ENCODE results near the gene CREB3L2.
"Not testable (repeated sequence)": the region's sequence is repeated elsewhere in the genome, so short reads cannot be mapped to it uniquely, and the experiment has no call there.

DNA sequence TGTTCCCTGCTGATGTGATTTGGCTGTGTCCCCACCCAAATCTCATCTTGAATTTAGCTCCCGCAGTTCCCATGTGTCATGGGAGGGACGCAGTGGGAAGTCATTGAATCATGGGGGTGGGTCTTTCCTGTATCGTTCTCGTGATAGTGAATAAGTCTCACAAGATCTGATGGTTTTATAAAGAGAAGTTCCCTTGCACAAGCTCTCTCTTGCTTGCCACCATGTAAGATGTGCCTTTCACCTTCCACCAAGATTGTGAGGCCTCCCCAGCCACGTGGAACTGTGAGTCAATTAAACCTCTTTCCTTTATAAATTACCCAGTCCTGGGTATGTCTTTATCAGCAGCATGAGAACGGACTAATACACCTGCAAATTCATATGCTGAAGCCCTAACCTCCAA, 19.5 kb downstream of the CREB3L2 start:
- TF ChIP-seq, protein P1, sequence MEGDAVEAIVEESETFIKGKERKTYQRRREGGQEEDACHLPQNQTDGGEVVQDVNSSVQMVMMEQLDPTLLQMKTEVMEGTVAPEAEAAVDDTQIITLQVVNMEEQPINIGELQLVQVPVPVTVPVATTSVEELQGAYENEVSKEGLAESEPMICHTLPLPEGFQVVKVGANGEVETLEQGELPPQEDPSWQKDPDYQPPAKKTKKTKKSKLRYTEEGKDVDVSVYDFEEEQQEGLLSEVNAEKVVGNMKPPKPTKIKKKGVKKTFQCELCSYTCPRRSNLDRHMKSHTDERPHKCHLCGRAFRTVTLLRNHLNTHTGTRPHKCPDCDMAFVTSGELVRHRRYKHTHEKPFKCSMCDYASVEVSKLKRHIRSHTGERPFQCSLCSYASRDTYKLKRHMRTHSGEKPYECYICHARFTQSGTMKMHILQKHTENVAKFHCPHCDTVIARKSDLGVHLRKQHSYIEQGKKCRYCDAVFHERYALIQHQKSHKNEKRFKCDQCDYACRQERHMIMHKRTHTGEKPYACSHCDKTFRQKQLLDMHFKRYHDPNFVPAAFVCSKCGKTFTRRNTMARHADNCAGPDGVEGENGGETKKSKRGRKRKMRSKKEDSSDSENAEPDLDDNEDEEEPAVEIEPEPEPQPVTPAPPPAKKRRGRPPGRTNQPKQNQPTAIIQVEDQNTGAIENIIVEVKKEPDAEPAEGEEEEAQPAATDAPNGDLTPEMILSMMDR (IDR thresholded peaks at IDR 0.05): not testable (repeated sequence)
- not testable (repeated sequence) for TF ChIP-seq ZFX (IDR thresholded peaks at IDR 0.05; ENCODE audit: borderline replicate concordance)
